IPS DF 19.7 (cell line): ENCODE data around the gene FBXL20.
"Not testable (repeated sequence)": the region's sequence is repeated elsewhere in the genome, so short reads cannot be mapped to it uniquely, and the experiment has no call there.

Experiments used
- DNase-seq: peaks from one replicate; pipeline ENCODE4 v3.0.0-alpha.2; 2013; ENCODE audit warnings: low read depth, low spot score

Gene FBXL20, protein sequence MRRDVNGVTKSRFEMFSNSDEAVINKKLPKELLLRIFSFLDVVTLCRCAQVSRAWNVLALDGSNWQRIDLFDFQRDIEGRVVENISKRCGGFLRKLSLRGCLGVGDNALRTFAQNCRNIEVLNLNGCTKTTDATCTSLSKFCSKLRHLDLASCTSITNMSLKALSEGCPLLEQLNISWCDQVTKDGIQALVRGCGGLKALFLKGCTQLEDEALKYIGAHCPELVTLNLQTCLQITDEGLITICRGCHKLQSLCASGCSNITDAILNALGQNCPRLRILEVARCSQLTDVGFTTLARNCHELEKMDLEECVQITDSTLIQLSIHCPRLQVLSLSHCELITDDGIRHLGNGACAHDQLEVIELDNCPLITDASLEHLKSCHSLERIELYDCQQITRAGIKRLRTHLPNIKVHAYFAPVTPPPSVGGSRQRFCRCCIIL

DNA sequence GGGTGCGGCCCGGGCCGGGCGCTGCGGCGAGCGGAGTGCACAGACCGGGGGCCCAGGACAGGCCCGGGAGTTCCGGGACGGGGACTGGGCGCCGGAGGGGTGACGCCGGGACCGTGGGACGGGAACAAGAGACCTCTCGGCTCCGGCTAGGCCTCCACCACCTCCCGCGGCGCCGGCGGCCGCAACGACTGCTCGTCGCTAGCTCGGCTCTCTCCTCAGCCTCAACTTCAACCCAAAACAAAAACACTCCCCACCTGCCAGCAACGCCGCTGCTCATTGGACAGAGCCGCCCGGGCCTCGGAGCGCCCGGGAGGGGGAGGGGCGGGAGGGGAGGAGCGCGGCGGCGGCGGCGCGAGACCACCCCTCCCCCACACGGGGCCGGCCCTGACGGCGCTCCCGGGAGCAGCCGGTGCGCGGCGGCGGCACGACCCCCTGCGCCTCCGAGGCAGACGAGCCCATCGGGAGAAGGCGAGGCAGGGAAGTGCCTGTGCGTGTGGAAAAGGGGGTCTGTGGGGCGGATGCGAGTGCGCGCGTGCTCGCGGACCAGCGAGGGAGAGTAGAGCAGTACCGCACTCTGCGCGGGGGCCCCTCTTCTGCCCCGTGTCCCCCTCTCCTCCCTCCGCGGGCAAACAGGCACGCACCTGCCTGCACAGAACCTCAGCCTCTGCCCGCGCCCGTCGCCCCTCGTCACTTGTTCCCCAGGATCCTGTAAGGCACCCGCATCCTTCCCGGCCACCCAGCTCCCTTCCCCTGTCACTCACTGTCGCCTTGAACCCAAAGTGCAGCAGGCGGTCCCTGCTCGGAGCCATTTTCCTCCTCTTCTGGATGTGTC, at the start of gene FBXL20:
Gene FBXL20, minus strand, starts transcription at position 215 of the 832 bp plus-strand sequence. CDS start 224 bp downstream, outside the sequence.
- peak; percentile 47 for DNase-seq

DNA sequence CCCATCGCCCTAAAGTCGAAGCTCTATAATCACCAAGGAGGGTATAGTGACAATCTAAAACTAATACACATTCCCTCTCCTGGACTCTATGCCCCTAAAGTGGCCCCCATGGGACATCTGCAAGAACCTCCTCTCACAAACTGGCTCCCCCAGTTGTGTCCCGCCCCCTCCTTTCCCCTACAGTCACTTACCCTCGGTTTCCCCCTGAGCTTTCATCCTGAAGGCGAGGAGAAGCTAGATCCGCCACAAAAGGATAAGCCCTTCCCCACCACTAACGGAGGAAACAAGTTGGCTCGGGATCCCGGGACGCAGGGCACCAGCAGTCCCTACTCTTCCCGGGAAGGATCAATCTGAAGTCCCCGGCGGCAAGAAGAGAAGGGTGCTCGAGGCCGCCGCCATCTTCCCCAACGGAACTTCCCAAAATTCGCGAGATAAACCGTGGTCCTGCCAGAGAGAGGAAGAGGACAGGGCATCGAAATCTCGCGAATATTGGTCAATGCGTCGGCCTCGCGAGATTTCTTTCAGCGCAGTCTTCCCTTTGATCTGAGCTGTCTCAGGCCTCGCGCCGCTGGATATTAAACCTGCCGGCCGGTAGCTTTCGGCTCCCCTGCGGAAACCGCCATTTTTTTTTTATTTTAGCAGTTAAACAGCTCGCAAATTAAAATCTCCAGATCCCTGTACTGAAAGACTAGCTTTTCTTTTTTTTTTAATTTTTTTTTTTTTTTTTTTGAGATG, 49.6 kb upstream of the FBXL20 start, which contains the start of gene MED1:
Gene MED1, minus strand, starts transcription at position 417 of the 735 bp plus-strand sequence. Its CDS starts 201 bp downstream, at position 216.
- peak; percentile 95 for DNase-seq

DNA sequence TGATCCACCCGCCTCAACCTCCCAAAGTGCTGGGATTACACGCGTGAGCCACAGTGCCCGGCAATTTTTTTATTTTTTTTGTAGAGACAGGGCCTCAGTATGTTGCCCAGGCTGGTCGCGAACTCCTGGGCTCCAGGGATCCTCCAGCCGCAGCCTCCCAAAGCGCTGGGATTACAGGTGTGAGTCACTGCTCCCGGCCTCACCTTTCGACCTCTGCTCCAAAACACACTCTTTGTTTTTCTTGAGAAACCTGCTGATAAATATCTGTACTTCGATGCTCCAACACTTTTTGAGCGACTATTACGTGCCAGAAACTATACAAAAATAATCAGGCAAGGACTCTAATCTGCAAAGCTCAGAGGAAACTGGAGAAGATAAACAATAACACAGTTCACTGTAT, 48.6 kb upstream of the FBXL20 start:
- no peak for DNase-seq

DNA sequence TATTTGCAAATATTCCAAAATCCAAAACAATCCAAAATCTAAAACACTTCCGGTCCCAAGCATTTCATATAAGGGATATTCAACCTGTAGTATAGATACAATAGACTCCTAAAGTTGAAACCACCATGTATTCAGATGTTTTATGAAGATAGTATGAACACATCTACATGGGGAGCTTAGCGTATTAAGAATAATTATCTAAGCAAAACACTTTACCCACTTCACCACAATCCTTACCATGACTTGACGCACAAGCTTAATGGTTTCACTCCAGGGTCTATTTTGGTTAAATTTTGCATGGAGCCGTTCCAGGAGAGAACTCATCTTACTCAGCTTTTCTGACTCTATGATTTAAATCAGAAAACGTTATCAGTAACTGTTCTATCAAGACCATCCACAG, 46.1 kb upstream of the FBXL20 start:
- no peak for DNase-seq

DNA sequence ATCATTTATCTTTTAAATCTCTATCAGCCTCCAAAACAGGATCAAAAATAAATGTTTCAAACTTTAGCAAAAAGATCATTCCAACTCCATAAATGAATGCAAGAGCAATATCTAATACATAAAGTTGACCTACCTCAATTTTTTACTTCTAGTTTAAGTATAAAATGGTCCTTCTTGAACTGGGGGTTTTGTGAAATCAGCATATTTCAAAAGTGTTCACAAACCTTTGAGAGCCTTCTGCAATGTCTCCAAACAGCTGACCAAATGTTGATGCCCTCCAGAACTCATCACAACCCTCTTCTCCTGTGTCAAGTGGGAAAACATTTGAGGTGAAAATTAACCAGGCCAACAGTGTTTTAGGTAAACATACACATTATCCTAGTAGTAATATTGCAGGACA, 41.9 kb upstream of the FBXL20 start:
- DNase-seq: no peak

DNA sequence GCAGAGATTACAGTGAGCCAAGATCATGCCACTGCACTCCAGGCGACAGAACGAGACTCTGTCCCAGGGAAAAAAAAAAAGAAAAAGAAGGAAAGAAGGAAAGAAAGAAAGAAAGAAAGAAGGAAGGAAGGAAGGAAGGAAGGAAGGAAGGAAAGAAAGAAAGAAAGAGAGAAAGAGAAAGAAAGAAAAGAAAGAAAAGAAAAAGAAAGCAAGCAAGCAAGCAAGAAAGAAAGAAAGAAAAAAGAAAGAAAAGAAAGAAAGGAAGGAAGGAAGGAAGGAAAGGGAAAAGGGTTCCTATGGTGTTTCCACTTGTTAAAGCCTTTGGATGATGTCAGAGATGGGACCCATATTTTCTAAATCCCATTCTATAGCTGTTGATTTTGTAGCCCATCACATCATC, 38.4 kb upstream of the FBXL20 start:
- DNase-seq: not testable (repeated sequence)

DNA sequence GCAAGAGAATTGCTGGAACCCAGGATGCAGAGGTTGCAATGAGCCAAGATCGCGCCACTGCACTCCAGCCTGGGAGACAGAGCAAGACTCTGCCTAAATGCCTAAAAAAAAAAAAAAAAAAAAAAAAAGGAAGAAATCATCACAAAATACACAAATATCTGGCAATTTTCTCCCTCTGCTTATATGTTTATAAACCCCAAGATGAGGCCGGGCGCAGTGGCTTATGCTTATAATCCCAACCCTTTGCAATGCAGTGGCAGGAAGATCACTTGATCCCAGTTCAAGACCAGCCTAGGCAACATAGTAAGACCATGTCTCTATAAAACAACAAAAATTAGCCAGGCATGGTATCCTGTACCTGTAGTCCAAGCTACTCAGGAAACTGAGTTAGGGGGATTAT, 28.2 kb upstream of the FBXL20 start:
- no peak for DNase-seq

DNA sequence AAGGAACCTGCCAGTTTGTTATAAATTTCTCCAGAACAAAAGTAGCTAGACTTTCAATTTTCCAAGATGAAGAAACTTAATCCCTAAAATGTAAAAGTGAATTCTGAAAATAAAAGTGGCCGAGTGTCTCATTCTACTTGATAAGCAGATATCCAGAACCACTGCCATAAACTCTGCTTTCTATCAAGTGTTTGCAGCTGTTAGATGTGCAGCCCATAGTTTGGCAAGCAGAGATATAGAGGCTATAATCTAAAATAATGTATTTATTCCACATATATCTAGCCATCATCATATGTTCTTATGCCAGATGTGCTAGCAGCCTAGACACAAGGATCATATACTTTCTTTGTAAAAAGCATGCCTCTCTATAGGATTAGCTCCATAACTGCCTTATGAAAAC, 14.7 kb upstream of the FBXL20 start:
- DNase-seq: no peak

DNA sequence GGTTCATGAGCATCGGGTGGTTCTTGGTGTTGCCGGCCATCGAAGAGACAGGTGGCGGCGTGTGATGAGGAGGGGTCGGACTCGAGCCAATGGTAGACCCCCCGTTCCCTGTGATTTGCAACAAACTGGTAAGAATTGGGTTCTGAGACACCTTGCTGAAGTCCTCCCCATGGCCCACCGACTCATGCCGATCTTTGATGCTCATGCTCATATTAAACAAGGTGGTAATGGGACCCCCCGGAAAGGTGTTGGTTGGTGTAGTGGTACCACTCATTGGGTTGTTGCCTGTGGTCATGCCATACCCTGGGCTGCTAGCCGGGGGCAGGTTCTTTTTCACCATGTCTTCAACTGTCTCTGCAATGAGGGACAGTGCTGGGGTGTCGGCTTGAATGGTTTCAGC, 8.9 kb upstream of the FBXL20 start:
- DNase-seq: no peak

DNA sequence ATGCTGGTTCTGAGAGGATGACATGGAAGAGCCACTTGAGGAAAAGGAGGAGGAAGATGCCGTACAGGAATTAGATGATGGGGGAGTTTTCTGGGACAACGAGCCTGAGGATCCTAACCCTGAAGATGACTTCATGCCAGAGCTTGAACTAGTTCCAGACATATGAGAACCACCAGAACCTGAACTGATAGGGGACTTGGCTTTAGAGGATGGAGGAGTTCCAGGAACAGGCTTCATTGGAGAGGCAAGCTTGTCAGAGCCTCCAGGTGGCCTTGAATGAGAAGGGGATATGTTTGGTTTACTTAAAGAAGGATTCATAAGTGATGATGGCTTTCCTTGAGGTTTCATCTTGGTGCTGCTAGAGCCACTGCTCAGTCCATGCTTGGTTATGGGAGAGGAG, 6.9 kb upstream of the FBXL20 start:
- DNase-seq: no peak

DNA sequence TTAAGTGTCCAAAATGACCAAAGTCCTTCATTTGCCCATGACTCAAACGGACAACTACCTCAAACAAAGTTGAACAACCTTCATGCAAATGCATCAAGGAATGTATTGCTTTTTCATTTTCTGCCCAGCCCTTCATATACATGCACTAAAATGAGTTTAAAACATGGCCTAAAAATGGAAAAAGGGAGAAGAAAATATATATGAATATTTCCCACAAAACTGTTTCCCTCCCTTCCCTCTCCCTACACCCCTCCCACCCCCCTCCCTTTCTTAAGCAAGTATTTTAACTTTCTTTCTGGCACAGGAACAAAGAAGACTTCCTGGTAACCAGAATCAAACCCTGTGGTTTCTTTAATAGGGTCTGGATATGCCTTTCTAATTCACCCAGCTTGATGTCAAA, 5.5 kb upstream of the FBXL20 start:
- no peak for DNase-seq

DNA sequence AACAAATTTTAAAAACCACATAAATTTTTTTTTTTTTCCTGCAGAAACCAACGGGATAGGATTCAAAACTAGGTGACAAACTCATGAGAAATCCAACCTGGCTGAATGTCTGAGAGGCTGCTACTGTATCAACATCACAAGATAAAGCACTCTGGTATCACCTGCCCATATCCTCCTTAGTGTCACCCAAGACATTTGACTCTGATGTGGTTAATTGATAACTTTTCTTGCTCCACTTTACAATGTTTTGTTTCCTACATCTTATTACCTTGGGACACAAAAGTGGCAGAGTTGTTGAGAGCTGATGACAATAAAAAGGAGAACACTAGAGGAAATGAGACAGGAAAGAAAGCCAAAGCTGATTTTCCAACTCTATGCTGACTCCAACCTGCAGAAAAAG, 4.0 kb upstream of the FBXL20 start:
- no peak for DNase-seq

DNA sequence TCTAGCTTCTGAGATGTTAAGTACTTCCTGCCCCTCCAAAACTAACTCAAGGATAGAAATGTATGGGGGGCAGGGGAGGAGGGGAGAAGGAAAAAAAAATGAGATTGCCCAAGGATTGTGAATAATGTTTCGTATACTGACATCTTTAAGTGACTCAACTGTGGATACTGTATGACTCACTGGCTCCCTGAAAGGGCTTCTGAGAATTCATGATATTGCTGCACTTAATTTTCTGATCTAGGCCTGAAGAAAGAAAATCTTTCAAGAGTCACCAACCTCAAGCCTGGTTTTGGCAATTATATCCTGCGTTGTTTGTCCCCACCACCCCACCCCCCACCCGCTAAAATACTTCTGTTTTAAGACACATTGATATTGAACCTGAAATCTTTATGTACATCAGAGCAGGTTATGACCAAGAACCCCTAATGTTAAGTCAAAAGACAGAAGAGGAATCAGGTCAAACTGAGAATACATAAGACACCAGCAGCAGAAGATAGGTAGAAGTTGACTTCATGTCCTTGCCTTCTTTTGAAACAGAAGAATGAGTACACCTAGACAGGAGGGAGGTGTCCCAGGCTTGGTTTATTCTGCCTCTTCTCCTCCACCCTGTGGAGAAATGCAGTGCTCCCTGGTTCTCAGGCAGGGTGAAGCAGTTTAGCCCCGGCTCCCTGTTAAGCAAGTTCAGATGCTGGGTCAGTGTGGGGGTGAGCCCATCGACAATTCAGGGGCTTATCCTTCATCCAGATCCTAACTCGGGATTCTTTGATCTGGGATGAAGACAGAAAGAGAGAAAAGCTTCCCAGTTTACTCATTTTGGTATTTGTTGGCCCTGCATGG, 3.3 kb upstream of the FBXL20 start:
- DNase-seq: no peak

DNA sequence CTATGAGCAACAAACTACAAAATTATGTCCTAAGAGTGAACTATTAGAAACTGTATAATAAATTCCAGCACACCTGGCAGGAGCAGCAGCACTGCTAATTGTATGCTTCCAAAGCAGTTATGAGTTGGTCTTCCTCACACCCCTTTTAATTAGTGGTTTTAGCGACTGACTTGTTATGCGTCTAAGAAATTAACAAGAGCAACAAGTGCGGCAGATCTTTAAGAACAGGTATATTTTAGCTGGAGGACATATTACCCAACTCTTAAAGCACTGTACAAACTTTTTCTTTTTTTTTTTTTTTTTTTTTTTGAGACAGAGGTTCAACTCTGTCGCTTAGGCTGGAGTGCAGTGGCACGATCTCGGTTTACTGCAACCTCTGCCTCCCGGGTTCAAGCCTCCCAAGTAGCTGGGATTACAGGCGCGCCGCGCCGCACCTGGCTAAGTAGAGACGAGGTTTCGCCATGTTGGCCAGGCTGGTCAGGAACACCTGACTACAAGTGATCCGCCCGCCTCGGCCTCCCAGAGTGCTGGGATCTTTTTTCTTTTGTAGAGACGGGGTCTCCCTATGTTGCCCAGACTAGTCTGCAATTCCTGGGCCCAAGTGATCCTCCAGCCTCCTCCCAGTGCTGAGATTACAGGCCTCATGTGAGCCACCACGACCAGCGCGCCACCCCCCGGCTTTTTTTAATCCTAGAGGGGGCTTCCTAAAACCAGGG, 1.6 kb upstream of the FBXL20 start:
- no peak for DNase-seq

DNA sequence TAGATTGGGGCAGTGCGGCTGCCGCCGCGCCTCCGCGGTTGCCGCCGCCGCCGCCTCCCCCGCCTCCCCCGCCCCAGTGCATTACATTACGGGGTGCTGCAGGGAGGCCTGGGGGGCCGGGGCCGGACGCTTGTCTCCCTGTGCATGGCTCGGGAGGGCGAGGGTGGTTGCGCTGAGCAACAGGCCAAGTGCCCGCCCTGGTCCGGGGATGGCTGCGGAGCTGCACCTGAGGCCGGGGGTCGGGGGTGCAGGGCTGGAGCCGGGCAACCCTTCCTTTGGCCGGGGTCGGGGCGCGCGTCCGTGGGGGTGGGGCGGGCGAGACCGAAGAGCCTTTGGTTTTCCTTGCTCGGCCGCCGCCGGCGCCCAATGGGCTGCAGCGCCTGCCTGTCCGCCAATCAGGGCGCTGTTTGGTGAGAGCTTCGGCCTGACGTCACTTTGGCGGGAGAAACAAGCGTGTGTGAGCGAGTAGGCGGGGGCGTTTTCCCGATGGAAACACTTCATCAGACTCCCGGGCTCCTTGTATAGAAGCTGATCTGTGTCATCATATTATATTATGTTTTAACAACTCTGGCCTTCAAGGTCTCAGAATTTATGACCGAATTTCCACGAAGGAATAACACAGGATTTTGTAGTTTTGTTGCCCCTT, 941 bp upstream of the FBXL20 start:
- DNase-seq: peak; percentile 94

DNA sequence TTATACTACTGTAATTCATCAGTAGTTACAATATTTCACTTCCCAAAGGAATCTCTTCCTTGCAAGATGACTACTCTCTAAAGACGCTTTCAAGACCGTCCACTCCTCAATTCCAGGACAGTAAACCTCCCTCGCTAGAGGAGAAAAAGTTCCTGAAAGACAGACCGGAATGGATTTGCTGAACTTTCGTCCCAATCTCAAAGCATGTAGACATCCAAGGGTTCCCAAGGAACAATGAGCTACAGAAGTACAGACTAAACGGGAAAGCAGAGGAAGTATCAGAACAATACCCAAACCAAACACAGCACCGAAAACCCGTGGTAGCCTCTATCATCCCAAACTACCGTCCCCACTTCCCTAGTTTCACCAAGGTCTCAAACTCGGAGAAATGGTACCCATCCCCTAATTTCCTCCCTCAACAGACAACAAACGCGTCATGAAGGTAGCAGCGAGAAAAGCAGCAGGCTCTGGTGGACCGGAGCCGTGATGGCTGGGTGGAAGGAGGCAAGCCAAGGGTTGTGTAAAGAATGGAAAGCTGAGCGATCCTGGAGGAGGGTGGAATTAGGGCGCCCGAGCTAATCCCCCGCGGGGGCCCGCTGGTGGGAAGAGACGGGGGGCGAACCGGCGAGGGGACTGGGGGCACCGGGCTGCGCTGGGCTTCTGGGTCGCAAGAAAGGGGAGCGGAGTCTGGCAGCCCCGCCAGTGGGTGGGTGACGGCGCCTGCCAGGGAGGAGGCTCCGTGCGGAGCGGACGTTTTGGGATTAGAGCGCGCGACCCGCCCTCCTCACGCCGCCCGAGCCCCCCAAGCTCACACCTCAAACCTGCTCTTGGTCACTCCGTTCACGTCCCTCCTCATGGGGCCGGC, 647 bp downstream of the FBXL20 start:
- no peak for DNase-seq

DNA sequence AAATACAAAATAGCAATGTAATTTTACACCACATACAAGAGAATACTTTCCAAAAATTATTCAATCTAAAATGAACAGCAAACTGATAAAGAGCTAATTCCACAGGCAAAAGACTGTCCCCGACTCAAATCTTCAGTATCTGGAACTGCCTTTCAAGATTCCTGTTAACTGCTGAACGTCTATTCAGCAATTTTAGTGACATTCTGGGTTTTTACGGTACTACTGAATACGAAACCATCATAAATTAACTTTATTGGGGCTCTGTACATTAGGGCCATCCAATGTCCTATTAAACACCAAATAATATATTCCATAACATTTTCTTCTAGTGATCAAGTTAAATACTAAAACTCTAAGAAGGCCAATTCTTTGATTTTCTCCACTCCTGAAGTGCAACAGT, 1.6 kb downstream of the FBXL20 start:
- DNase-seq: no peak

DNA sequence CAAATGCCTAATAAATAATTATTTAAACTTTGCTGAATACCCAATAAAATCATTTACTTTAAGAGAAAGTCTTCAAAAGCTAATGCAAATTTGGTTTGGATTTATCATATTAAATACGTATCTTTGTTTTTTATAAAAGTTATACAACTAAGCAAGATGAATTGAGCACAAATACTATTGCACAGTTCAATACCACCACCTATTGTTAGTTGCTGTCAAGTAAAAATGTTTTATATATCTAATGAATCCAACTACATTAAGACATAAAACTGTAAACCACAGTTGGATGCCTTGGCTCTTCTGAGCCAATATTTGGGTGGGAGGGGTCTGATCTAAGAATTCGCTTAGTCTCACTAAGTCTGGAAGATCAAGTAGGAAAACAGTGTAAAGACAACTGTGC, 7.7 kb downstream of the FBXL20 start:
- DNase-seq: no peak

DNA sequence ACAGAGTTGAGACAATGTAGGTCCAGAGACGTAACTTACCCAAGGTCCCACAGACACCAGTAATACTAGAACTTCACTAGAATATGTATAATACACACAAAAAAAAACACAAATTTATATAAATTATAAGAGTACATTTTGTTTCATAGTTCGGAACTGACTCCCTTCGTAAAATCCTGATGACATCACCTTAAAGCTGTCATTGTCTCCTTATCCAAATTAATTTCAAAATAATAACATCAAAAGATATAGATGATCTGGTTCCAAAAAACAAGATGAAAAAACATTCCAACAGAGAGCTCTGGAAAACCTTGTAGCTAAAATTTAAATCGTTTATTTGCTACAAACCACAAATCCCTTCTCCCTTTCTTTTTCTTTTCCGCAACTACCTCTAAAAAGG, 10.0 kb downstream of the FBXL20 start:
- DNase-seq: no peak
